Kidney (tissue), 14 donors: ENCODE data around the gene DDX18. TPM values are rescaled to one million over a fixed set of nuclear protein-coding genes. Genes with fewer than 3 reads are reported as not detected.

Experiments
- DNase-seq, 5 donors: peaks; one replicate each; pipeline ENCODE4 v3.0.0-alpha.2; 2013 to 2020
- FAIRE-seq: peaks from 2 replicates; lab custom pipeline; 2012; peaks lifted over from hg19 to GRCh38; lab: Jason Lieb, UNC
- H3K27ac ChIP-seq, 2 donors: one replicate each; pipeline ENCODE4 v1.7.0; 2013; ENCODE audit warnings: low read depth in 2 of 2, low read length in 2 of 2, inconsistent platforms in 1 of 2
- H3K27me3 ChIP-seq: one replicate; pipeline ENCODE4 v1.7.1; 2013; ENCODE audit warnings: low read length, inconsistent platforms; ENCODE audit not compliant: control insufficient read depth, insufficient read depth
- H3K36me3 ChIP-seq, 3 donors: one replicate each; pipeline versions ENCODE4 v1.7.0 to v1.7.1; 2013; ENCODE audit warnings: low read length in 3 of 3, control low read depth in 1 of 3, inconsistent platforms in 1 of 3; ENCODE audit not compliant: insufficient read depth in 3 of 3, control insufficient read depth in 2 of 3
- H3K4me1 ChIP-seq, 3 donors: one replicate each; pipeline versions ENCODE4 v1.7.0 to v1.7.1; 2013; ENCODE audit warnings: low read length in 3 of 3, inconsistent platforms in 1 of 3, low read depth in 1 of 3; ENCODE audit not compliant: control insufficient read depth in 2 of 3, insufficient read depth in 2 of 3
- H3K4me3 ChIP-seq, 3 donors: one replicate each; pipeline versions ENCODE4 v1.7.0 to v1.8.1; 2013; ENCODE audit warnings: low read length in 3 of 3, control low read depth in 1 of 3, inconsistent platforms in 1 of 3
- H3K9ac ChIP-seq, 3 donors: one replicate each; pipeline versions ENCODE4 v1.7.0 to v1.7.1; 2013; ENCODE audit warnings: low read length in 3 of 3, control low read depth in 1 of 3, inconsistent platforms in 1 of 3
- H3K9me3 ChIP-seq, 3 donors: one replicate each; pipeline versions ENCODE4 v1.7.0 to v1.7.1; 2013; ENCODE audit warnings: low read length in 3 of 3, control low read depth in 1 of 3, inconsistent platforms in 1 of 3; ENCODE audit not compliant: control insufficient read depth in 2 of 3, insufficient read depth in 1 of 3
- intact Hi-C: fragments of 100-400 bp; cut with DNase I; formaldehyde crosslinking; loops from one replicate; pipeline ENCODE4 v1.11.1; 2022
- polyA plus RNA-seq: library from polyadenylated mRNA; stranded (reverse); fragments of 350-450 nt; fragmentation: Illumina TruSeq; extraction: RNeasy Lipid Tissue Mini Kit (QIAGEN cat#74804); gene quantifications from one replicate; pipeline ENCODE4 v1.2.3, GENCODE V29; 2014; ENCODE audit warnings: low read depth, low replicate concordance; ENCODE audit not compliant: insufficient read depth
- total RNA-seq: library from RNA; stranded (reverse); fragmentation: NEBNext Ultra II Directional; extraction: Animal tissue kit (Norgen Biotek cat#: 25700); gene quantifications from one replicate; pipeline ENCODE4 v1.2.1, GENCODE V29; 2021
- TF ChIP-seq, protein P1 (sequence below): IDR thresholded peaks from 3 replicates; pipeline ENCODE4 v1.5.1; 2012; ENCODE audit warnings: mild to moderate bottlenecking, moderate library complexity, borderline replicate concordance; ENCODE audit not compliant: insufficient read depth; ENCODE audit errors: extremely low read depth
- donor health status: control.
- donor health status: control.
- donor health status: control.
- donor health status: control.
- donor health status: control.
- donor health status: DM: yes; HTN: yes; CAD: no.
- donor health status: Normal renal cell carcinoma (clear cell type).

Gene DDX18
- total and polyA plus RNA-seq, 2 donors from 2014 or later: 18.1 to 53.8 TPM

DNA sequence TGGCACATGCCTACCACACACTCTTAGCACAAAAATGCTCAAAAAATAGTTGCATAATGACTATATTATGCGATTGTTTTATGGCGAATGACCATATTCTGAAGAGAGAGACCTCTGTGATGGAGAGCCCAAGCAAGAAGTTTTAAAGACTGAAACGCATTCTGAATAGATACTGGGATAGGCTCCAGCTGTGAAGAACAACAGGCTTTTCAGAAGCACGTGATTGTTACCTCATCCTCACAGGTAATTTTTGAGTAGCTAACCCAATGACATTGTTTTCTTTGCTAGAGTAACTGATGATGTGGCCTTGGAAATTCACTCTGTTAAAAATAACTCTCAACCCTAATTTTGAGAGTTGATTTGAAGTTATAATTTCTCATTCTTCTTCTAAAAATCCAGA is 2.0 kb upstream of the DDX18 start:
- DNase-seq (no peak), FAIRE-seq (no peak)
- Histone ChIP-seq H3K9me3 (no peaks in the 10 kb centered on the region), H3K36me3 (peaks cover 0 to 3% (median 2%) of the 10 kb centered on the region in 3 donors), H3K4me1 (peaks cover 0 to 8% (median 6%) of the 10 kb centered on the region in 3 donors), H3K27ac (no peak overlapping the region), H3K4me3 (no peak overlapping the region), H3K9ac (no peak overlapping the region), H3K27me3 (no peaks in the 10 kb centered on the region)
- intact Hi-C loops: no loop called here
- TF ChIP-seq, protein P1, sequence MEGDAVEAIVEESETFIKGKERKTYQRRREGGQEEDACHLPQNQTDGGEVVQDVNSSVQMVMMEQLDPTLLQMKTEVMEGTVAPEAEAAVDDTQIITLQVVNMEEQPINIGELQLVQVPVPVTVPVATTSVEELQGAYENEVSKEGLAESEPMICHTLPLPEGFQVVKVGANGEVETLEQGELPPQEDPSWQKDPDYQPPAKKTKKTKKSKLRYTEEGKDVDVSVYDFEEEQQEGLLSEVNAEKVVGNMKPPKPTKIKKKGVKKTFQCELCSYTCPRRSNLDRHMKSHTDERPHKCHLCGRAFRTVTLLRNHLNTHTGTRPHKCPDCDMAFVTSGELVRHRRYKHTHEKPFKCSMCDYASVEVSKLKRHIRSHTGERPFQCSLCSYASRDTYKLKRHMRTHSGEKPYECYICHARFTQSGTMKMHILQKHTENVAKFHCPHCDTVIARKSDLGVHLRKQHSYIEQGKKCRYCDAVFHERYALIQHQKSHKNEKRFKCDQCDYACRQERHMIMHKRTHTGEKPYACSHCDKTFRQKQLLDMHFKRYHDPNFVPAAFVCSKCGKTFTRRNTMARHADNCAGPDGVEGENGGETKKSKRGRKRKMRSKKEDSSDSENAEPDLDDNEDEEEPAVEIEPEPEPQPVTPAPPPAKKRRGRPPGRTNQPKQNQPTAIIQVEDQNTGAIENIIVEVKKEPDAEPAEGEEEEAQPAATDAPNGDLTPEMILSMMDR: no peak

DNA sequence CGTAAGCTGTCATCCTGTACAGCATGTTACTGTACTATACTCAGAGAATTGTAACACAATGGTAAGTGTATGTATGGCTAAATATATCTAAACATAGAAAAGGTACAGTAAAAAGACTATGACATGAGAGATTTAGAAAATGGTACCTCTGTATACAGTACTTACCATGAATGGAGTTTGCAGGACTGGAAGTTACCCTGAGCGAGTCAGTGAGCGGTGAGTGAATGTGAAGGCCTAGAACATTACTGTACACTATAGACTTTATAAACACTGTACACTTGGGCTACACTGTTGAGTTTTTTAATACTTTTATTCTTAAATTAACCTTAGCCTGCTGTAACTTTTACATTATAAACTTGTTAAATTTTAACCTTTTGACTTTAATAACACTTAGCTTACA is 1.5 kb downstream of the DDX18 start:
- FAIRE-seq (no peak), DNase-seq (no peak)
- Histone ChIP-seq H3K27ac (no peak overlapping the region), H3K9me3 (no peaks in the 10 kb centered on the region), H3K27me3 (no peaks in the 10 kb centered on the region), H3K36me3 (peaks cover 12 to 33% (median 17%) of the 10 kb centered on the region in 3 donors), H3K4me1 (peaks cover 0 to 8% (median 6%) of the 10 kb centered on the region in 3 donors), H3K9ac (peak overlapping the region in 1 of 3 donors; percentile 66), H3K4me3 (peak overlapping the region; percentile 90 to 97 (median 94))
- intact Hi-C loops: no loop called here
- TF ChIP-seq, protein P1: no peak

DNA sequence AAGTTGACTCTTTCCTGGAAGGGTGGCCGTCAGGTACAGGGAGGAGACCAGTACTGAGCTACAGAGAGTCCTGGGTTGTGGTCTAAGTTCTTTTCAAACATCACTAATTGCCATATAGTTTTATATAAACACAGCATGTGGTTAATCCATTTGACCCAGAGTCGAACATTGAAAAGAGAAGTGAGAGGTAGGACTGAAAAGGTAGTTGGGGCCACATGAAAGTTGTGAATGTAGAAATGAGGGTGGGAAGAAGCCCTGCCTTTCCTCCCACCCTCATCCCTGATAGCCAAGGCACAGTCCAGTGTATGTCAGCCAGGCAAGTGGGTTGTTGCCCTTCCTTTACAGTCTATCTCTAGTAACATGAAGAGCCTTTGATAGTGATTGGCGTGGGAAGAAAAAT is 4.4 kb downstream of the DDX18 start:
- H3K9me3 ChIP-seq: no peaks in the 10 kb centered on the region
- H3K9ac ChIP-seq: no peak overlapping the region
- TF ChIP-seq, protein P1: no peak
- peaks cover 0 to 8% (median 6%) of the 10 kb centered on the region in 3 donors for H3K4me1 ChIP-seq
- DNase-seq (no peak), FAIRE-seq (no peak)
- no peaks in the 10 kb centered on the region for H3K27me3 ChIP-seq
- intact Hi-C loops: no loop called here
- no peak overlapping the region for H3K27ac ChIP-seq
- peaks cover 16 to 62% (median 32%) of the 10 kb centered on the region in 3 donors for H3K36me3 ChIP-seq
- H3K4me3 ChIP-seq: no peak overlapping the region

DNA sequence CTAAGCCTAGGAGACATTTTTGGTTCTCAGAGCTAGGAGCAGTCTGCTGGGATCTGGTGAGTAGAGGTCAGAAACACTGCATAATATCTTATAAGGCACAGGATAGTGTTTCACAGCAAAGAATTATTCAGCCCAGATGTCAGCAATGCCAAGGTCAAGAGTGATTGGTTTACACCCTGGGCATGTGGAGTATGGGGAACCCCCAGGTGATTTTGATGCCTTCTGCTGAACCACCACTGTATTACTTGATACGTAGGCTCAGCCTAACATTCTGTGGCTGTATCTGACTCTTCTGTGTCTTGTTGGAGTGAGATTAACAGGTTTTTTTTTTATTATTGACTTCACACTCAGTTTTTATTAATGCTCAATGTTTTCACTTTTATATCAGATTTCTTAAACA is 6.0 kb downstream of the DDX18 start:
- Histone ChIP-seq H3K4me1 (peaks cover 0 to 6% (median 2%) of the 10 kb centered on the region in 3 donors), H3K9ac (no peak overlapping the region), H3K36me3 (peaks cover 18 to 77% (median 44%) of the 10 kb centered on the region in 3 donors), H3K4me3 (no peak overlapping the region), H3K27ac (no peak overlapping the region), H3K27me3 (no peaks in the 10 kb centered on the region), H3K9me3 (no peaks in the 10 kb centered on the region)
- FAIRE-seq (no peak), DNase-seq (no peak)
- intact Hi-C loops: no loop called here
- TF ChIP-seq, protein P1: no peak
